Endometrial microvascular endothelial cells (primary cell): Measurements from ENCODE around the gene PARP6. TPM values are rescaled to one million over a fixed set of nuclear protein-coding genes. Genes with fewer than 3 reads are reported as not detected.

Experiments used
- in situ Hi-C: cut with HindIII; loops from 2 replicates; pipeline ENCODE4 v1.10.0; 2017; ENCODE audit warnings: low sequenced_read_pairs, low pct_unique_long_range_greater_than_20kb; ENCODE audit errors: inconsistent ontology term
- total RNA-seq: library from RNA; depleted of rRNA; stranded (reverse); fragments of >200 nt; gene quantifications from one replicate; pipeline ENCODE4 v1.2.3, GENCODE V29; 2015; ENCODE audit errors: inconsistent ontology term

The PARP6 gene
- total RNA-seq: 13.4 TPM

- in situ Hi-C loops: no loop called here
These were observed at the start of gene PARP6 for GRCh38 chr15:72272213-72272996. Gene PARP6 (minus strand): TSS chr15:72272554. CDS start chr15:72267477, 5,077 bp downstream.

GRCh38 chr15:72319985-72320671, 47.8 kb upstream of the PARP6 start, which contains the start of gene CELF6:
Gene CELF6 (minus strand): TSS chr15:72320157. CDS start chr15:72319874, 283 bp downstream.
- in situ Hi-C loops: no loop called here

GRCh38 chr15:72319360-72319984, 47.1 kb upstream of the PARP6 start:
- in situ Hi-C loops: no loop called here

- in situ Hi-C loops: no loop called here
These were observed 46.1 kb upstream of the PARP6 start for GRCh38 chr15:72318408-72318942.

GRCh38 chr15:72315706-72316370, 43.5 kb upstream of the PARP6 start:
- in situ Hi-C loops: no loop called here

- in situ Hi-C loops: no loop called here
These were observed 41.5 kb upstream of the PARP6 start for GRCh38 chr15:72313881-72314280.

GRCh38 chr15:72313448-72313840, 41.1 kb upstream of the PARP6 start:
- in situ Hi-C loops: no loop called here

- in situ Hi-C loops: no loop called here
These were observed 40.5 kb upstream of the PARP6 start for GRCh38 chr15:72312605-72313447.

GRCh38 chr15:72307026-72307425, 34.7 kb upstream of the PARP6 start:
- in situ Hi-C loops: no loop called here

- in situ Hi-C loops: no loop called here
These were observed 33.9 kb upstream of the PARP6 start for GRCh38 chr15:72306211-72306785.

- in situ Hi-C loops: no loop called here
These were observed 32.2 kb upstream of the PARP6 start for GRCh38 chr15:72304596-72304995.

- in situ Hi-C loops: no loop called here
These were observed 30.6 kb upstream of the PARP6 start for GRCh38 chr15:72302955-72303354.

- in situ Hi-C loops: no loop called here
These were observed 17.4 kb upstream of the PARP6 start for GRCh38 chr15:72289597-72290325.

GRCh38 chr15:72288796-72289596, 16.6 kb upstream of the PARP6 start:
- in situ Hi-C loops: no loop called here

- in situ Hi-C loops: no loop called here
These were observed 13.7 kb upstream of the PARP6 start for GRCh38 chr15:72285927-72286516.

- in situ Hi-C loops: no loop called here
These were observed 13.0 kb upstream of the PARP6 start for GRCh38 chr15:72285402-72285801.
